ENCODE measurements around the gene ZNF385A. TPM values are rescaled to one million over a fixed set of nuclear protein-coding genes. Genes with fewer than 3 reads are reported as not detected.

Gene ZNF385A
- total and polyA plus RNA-seq, 2 of the 13 experiments (the other 11 are each of a cell fraction or from before 2014, with no cell fraction given) = 0.44 to 0.67 TPM

GRCh38 chr12:54349679-54350078 is 34.9 kb downstream of the ZNF385A start (continued):
- TF ChIP-seq MAZ (IDR thresholded peaks at IDR 0.05; ENCODE audit: borderline replicate concordance, low read depth, low read length) (no peak), MAZ (CRISPR knock-in tag; IDR thresholded peaks at IDR 0.05; ENCODE audit: low read depth) (no peak), ZNF331 (CRISPR knock-in tag; IDR thresholded peaks at IDR 0.05) (no peak), ZNF883 (CRISPR knock-in tag; IDR thresholded peaks at IDR 0.05; ENCODE audit: not compliant biosample characterization) (no peak), ZC3H13 (CRISPR knock-in tag; IDR thresholded peaks at IDR 0.05) (no peak), FOSL1 (CRISPR knock-in tag; IDR thresholded peaks at IDR 0.05; ENCODE audit: borderline replicate concordance) (no peak), SIN3A (IDR thresholded peaks at IDR 0.05; ENCODE audit: borderline replicate concordance, low read depth, low read length) (no peak), ZBTB10 (CRISPR knock-in tag; IDR thresholded peaks at IDR 0.05; ENCODE audit: borderline replicate concordance) (no peak), ELF1 (CRISPR knock-in tag; IDR thresholded peaks at IDR 0.05) (no peak), ZNF546 (CRISPR knock-in tag; conservative IDR thresholded peaks at IDR 0.05) (no peak), ZNF253 (CRISPR knock-in tag; IDR thresholded peaks at IDR 0.05; ENCODE audit: borderline replicate concordance) (no peak)

DNA sequence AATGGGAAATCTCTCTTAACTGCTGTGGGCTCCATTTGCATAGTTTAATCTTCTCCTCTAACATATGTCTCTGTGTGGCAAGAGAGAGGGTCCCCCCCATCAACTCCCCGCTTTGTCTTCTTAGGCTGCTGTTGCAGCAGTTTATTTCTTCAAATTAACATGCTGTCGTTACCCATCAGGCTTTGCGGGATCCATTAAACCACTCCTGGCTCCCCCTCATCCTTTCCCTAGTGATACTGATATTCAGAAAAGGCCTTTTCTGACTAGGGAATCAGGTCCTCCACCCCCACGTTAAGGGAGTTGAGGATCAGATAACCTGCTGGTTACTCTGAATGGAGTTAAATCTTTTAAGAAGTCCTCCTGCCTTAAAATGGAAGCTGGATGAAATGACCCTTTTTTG is 35.5 kb downstream of the ZNF385A start:
- in situ Hi-C loops (cut with HindIII; ENCODE audit: extremely low pct_ligation_motif_present, low pct_unique_long_range_greater_than_20kb) = no loop called here
- CTCF ChIA-PET (ENCODE audit: low intra/inter-chr PET ratio, low total read pairs) = no interaction called here
- no peak overlapping the region for H3K27ac ChIP-seq (ENCODE audit: extremely low read length, insufficient read depth, low read length)
- intact Hi-C loops (cut with micrococcal nuclease; ENCODE audit: unreplicated experiment) = no loop called here
- 95% methylated on average over 4 of the region's 4 CpGs for WGBS (ENCODE audit: low lambda C conversion rate)
- peaks cover 30 to 60% of the 10 kb centered on the region in 2 experiments for H3K36me3 ChIP-seq (replicated peaks in 1 of 2; ENCODE audit: control insufficient read depth in 1 of 2, insufficient read depth in 2 of 2, low read length in 2 of 2)
- no peaks in the 10 kb centered on the region for H4K20me1 ChIP-seq (ENCODE audit: insufficient read depth, low read length)
- no peaks in the 10 kb centered on the region for H3K79me2 ChIP-seq (ENCODE audit: insufficient read depth, low read length)
- FAIRE-seq (no peak), DNase-seq (ENCODE audit: low spot score) (no peak), ATAC-seq (no peak)
- no TSS peak for BruUV-seq (replicated peaks)
- no peak overlapping the region for H3K9ac ChIP-seq (ENCODE audit: insufficient read depth, low read depth, low read length)
- H3K4me2 ChIP-seq (ENCODE audit: low read depth, low read length) = no peak overlapping the region
- no peaks in the 10 kb centered on the region for H3K27me3 ChIP-seq (ENCODE audit: control insufficient read depth in 1 of 2, insufficient read depth in 2 of 2, low read length in 2 of 2)
- H3K9me3 ChIP-seq (ENCODE audit: low read length) = no peaks in the 10 kb centered on the region
- no peak overlapping the region for H3K4me3 ChIP-seq (replicated peaks in 1 of 3; ENCODE audit: insufficient read depth in 1 of 3, low read depth in 2 of 3, low read length in 3 of 3)
- H3K4me1 ChIP-seq (ENCODE audit: insufficient read depth, low read length) = peaks cover 20% of the 10 kb centered on the region
- POLR2A ChIA-PET = no interaction called here
- H2AFZ ChIP-seq (ENCODE audit: low read length) = no peak overlapping the region
- TF ChIP-seq RCOR2 (CRISPR knock-in tag; IDR thresholded peaks at IDR 0.05) = no peak
- no peak for TF ChIP-seq ZZZ3 (CRISPR knock-in tag; IDR thresholded peaks at IDR 0.05; ENCODE audit: borderline replicate concordance)
- TF ChIP-seq TFDP1 (CRISPR knock-in tag; IDR thresholded peaks at IDR 0.05; ENCODE audit: borderline replicate concordance) = no peak
- no peak for TF ChIP-seq UBTF (CRISPR knock-in tag; IDR thresholded peaks at IDR 0.05)
- no peak for TF ChIP-seq SOX6 (IDR thresholded peaks at IDR 0.05)
- no peak for TF ChIP-seq SOX6 (CRISPR knock-in tag; IDR thresholded peaks at IDR 0.05)

Data from HepG2 (cell line).